ENCODE results near the gene MEAF6.
"Not testable (repeated sequence)": the region's sequence is repeated elsewhere in the genome, so short reads cannot be mapped to it uniquely, and the experiment has no call there.

- not testable (repeated sequence) for TF ChIP-seq POLR2A (IDR thresholded peaks at IDR 0.05)
- TF ChIP-seq, protein P1, sequence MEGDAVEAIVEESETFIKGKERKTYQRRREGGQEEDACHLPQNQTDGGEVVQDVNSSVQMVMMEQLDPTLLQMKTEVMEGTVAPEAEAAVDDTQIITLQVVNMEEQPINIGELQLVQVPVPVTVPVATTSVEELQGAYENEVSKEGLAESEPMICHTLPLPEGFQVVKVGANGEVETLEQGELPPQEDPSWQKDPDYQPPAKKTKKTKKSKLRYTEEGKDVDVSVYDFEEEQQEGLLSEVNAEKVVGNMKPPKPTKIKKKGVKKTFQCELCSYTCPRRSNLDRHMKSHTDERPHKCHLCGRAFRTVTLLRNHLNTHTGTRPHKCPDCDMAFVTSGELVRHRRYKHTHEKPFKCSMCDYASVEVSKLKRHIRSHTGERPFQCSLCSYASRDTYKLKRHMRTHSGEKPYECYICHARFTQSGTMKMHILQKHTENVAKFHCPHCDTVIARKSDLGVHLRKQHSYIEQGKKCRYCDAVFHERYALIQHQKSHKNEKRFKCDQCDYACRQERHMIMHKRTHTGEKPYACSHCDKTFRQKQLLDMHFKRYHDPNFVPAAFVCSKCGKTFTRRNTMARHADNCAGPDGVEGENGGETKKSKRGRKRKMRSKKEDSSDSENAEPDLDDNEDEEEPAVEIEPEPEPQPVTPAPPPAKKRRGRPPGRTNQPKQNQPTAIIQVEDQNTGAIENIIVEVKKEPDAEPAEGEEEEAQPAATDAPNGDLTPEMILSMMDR (IDR thresholded peaks at IDR 0.05), result not testable (repeated sequence)
Observed at GRCh38 chr1:37529888-37530287, 15.3 kb upstream of the MEAF6 start.
